ENCODE results near the gene PDGFB. TPM values are rescaled to one million over a fixed set of nuclear protein-coding genes. Genes with fewer than 3 reads are reported as not detected.

Gene PDGFB
- total RNA-seq, 1 experiment from 2014 or later, result 13.1 TPM

- Histone ChIP-seq H3K4me1 (ENCODE audit: control insufficient read depth in 1 of 2, insufficient read depth in 2 of 2, low read length in 2 of 2) (peaks cover 10 to 15% of the 10 kb centered on the region in 2 experiments), H3K9me2 (ENCODE audit: insufficient read depth) (no peaks in the 10 kb centered on the region), H3K4me3 (replicated peaks in 1 of 2; ENCODE audit: low read depth in 1 of 2, low read length in 2 of 2) (no peak overlapping the region), H3K79me2 (ENCODE audit: insufficient read depth, low read length) (no peaks in the 10 kb centered on the region), H2AFZ (ENCODE audit: low read depth, low read length, poor library complexity, severe bottlenecking) (no peak overlapping the region), H3K4me2 (ENCODE audit: low read length) (no peak overlapping the region), H3K27ac (ENCODE audit: low read depth, low read length) (no peak overlapping the region), H3K36me3 (ENCODE audit: control insufficient read depth in 1 of 2, insufficient read depth in 2 of 2, low read length in 2 of 2) (peaks cover 2 to 13% of the 10 kb centered on the region in 2 experiments; a peak in 1 of 4 replicates), H3K9me3 (ENCODE audit: control insufficient read depth in 1 of 2, insufficient read depth in 1 of 2, low read depth in 1 of 2, low read length in 2 of 2) (no peaks in the 10 kb centered on the region), H3K27me3 (ENCODE audit: insufficient read depth, low read length) (no peaks in the 10 kb centered on the region), H4K20me1 (ENCODE audit: insufficient read depth) (no peaks in the 10 kb centered on the region), H3K9ac (ENCODE audit: low read length) (no peak overlapping the region)
- BruUV-seq (replicated peaks), result no TSS peak
- ChIA-PET POLR2A (no interaction called here), RAD21 (ENCODE audit: low non-redundant PET in 1 of 2, low total read pairs in 2 of 2, uncharacterized antibody in 2 of 2, unreplicated experiment in 2 of 2) (no interaction called here), CTCF (no interaction called here)
- TF ChIP-seq CTCF (IDR thresholded peaks at IDR 0.05 in 2 of 3, conservative IDR thresholded peaks at IDR 0.05 in 1 of 3; ENCODE audit: borderline replicate concordance in 1 of 3, insufficient read depth in 1 of 3, low read depth in 2 of 3, low read length in 2 of 3), result no peak
- TF ChIP-seq YY1 (IDR thresholded peaks at IDR 0.05; ENCODE audit: extremely low read depth, insufficient replicate concordance, low read depth, low read length), result no peak
- no peak for TF ChIP-seq REST (IDR thresholded peaks at IDR 0.05; ENCODE audit: low read depth)
- no peak for TF ChIP-seq JUND (IDR thresholded peaks at IDR 0.05)
- no peak for TF ChIP-seq EZH2phosphoT487 (IDR thresholded peaks at IDR 0.05; ENCODE audit: borderline replicate concordance)
- no peak for TF ChIP-seq SIN3A (IDR thresholded peaks at IDR 0.05; ENCODE audit: low read depth)
- no peak for TF ChIP-seq ZBTB33 (IDR thresholded peaks at IDR 0.05; ENCODE audit: extremely low read depth, insufficient replicate concordance, low read length)
- no peak for TF ChIP-seq SP1 (IDR thresholded peaks at IDR 0.05; ENCODE audit: low read depth)
- TF ChIP-seq SRF (IDR thresholded peaks at IDR 0.05; ENCODE audit: low read depth), result no peak
- TF ChIP-seq POLR2A (IDR thresholded peaks at IDR 0.05; ENCODE audit: borderline replicate concordance, extremely low read depth, insufficient read depth, insufficient read length), result no peak
- TF ChIP-seq MAX (IDR thresholded peaks at IDR 0.05), result no peak
- no peak for TF ChIP-seq ZNF274 (IDR thresholded peaks at IDR 0.05; ENCODE audit: low read depth, low read length)
- TF ChIP-seq ZFX (IDR thresholded peaks at IDR 0.05), result no peak
- no peak for TF ChIP-seq FOSL1 (IDR thresholded peaks at IDR 0.05; ENCODE audit: low read depth)
- TF ChIP-seq CEBPB (IDR thresholded peaks at IDR 0.05; ENCODE audit: low read depth), result no peak
- TF ChIP-seq EGR1 (IDR thresholded peaks at IDR 0.05; ENCODE audit: low read depth), result no peak
- TF ChIP-seq TCF7L2 (IDR thresholded peaks at IDR 0.05; ENCODE audit: borderline replicate concordance, extremely low read depth, insufficient read depth, insufficient read length), result no peak
- TF ChIP-seq ELF1 (IDR thresholded peaks at IDR 0.05; ENCODE audit: borderline replicate concordance, low read depth), result no peak
- TF ChIP-seq POLR2AphosphoS5 (IDR thresholded peaks at IDR 0.05; ENCODE audit: low read depth, low read length), result no peak
- no peak for TF ChIP-seq CBX3 (IDR thresholded peaks at IDR 0.05; ENCODE audit: low read depth)
- intact Hi-C loops (cut with micrococcal nuclease), result no loop called here
- ATAC-seq (no peak), DNase-seq (ENCODE audit: low read depth, low spot score) (no peak)
These were observed 24.3 kb downstream of the PDGFB start for GRCh38 chr22:39220450-39220849.

Data from HCT116 (cell line).